K562 (cell line): Measurements from ENCODE around the gene SPOCD1. TPM values are rescaled to one million over a fixed set of nuclear protein-coding genes. Genes with fewer than 3 reads are reported as not detected.

Experiments
- ATAC-seq: fragments of 200-7000 bp; cut with Tn5 transposase; 3 replicates; pipeline ENCODE4 v1.9.1; 2020; ENCODE audit warnings: moderate library complexity
- BruUV-seq: library from RNA; stranded (reverse); fragments of 400-500 nt; replicated peaks from 2 replicates; lab custom pipeline; 2021; lab: Mats Ljungman, UMichigan
- CTCF ChIA-PET: fragments of 300-600 bp; formaldehyde crosslinking; extraction: SDS; loops from one replicate; lab custom pipeline; 2021; ENCODE audit warnings: low intra/inter-chr PET ratio; lab: Yijun Ruan, JAX
- POLR2A ChIA-PET: fragments of 300-600, 350-650 bp; sonication (Branson Sonifier 250); formaldehyde crosslinking; extraction: SDS; loops from one replicate; lab custom pipeline; 2021; ENCODE audit warnings: antibody characterized with exemption, inconsistent platforms; lab: Yijun Ruan, JAX
- DNase-seq, 4 experiments: peaks; one replicate each; pipeline versions ENCODE4 v3.0.0 to v3.0.0-alpha.2; 2011 to 2018; ENCODE audit warnings: low spot score in 3 of 4, mixed read lengths in 3 of 4; ENCODE audit errors: extremely low read depth in 1 of 4
- FAIRE-seq: peaks from 2 replicates; lab custom pipeline; 2011; peaks lifted over from hg19 to GRCh38; lab: Jason Lieb, UNC
- H2AFZ ChIP-seq: 2 replicates; pipeline ENCODE4 v1.6.0; 2011; ENCODE audit warnings: low read depth, low read length, control low read depth, inconsistent platforms
- H3K27ac ChIP-seq: fragments of 200-600 bp; 3 replicates; pipeline ENCODE4 v1.8.0; 2011; ENCODE audit warnings: low read depth, mild to moderate bottlenecking, control low read depth, inconsistent platforms, low read length, moderate library complexity, mixed read lengths; ENCODE audit errors: extremely low read depth
- H3K27me3 ChIP-seq, 2 experiments: fragments of 300-600 bp in 1 of 2; 2 replicates in 1 of 2; 3 replicates in 1 of 2; pipeline versions ENCODE4 v1.6.0 to v1.8.0; 2011; ENCODE audit warnings: inconsistent platforms in 2 of 2, low read length in 2 of 2, mild to moderate bottlenecking in 1 of 2, mixed read lengths in 1 of 2, moderate library complexity in 1 of 2; ENCODE audit not compliant: control insufficient read depth in 2 of 2, insufficient read depth in 2 of 2
- H3K36me3 ChIP-seq: fragments of 300-600 bp; 3 replicates; pipeline ENCODE4 v1.8.0; 2011; ENCODE audit warnings: mild to moderate bottlenecking, low read length, inconsistent platforms; ENCODE audit not compliant: control insufficient read depth, insufficient read depth
- H3K4me1 ChIP-seq, 2 experiments: fragments of 200-600 bp in 1 of 2; replicated peaks in 1 of 2; 2 replicates in 1 of 2; 3 replicates in 1 of 2; pipeline versions ENCODE4 v1.5.1 to v1.8.0; 2011; ENCODE audit warnings: inconsistent platforms in 2 of 2, low read length in 2 of 2, mild to moderate bottlenecking in 1 of 2, mixed read lengths in 1 of 2, moderate library complexity in 1 of 2; ENCODE audit not compliant: control insufficient read depth in 2 of 2, insufficient read depth in 2 of 2
- H3K4me2 ChIP-seq: 2 replicates; pipeline ENCODE4 v1.6.1; 2011; ENCODE audit warnings: low read length, control low read depth, inconsistent platforms, mixed read lengths; ENCODE audit not compliant: insufficient read depth
- H3K4me3 ChIP-seq: fragments of 200-600 bp; sonication (generic), shearing (Covaris generic); 2 replicates; pipeline ENCODE4 v1.5.1; 2016; ENCODE audit warnings: control low read depth, inconsistent platforms
- H3K79me2 ChIP-seq: fragments of 200-600 bp; 3 replicates; pipeline ENCODE4 v1.8.0; 2011; ENCODE audit warnings: low read length, inconsistent platforms; ENCODE audit not compliant: control insufficient read depth, insufficient read depth
- H3K9ac ChIP-seq, 2 experiments: 2 replicates each; pipeline versions ENCODE4 v1.6.0 to v1.6.1; 2011; ENCODE audit warnings: low read depth in 2 of 2, low read length in 2 of 2, control low read depth in 1 of 2, inconsistent platforms in 1 of 2, mild to moderate bottlenecking in 1 of 2, mixed read lengths in 1 of 2; ENCODE audit not compliant: insufficient read depth in 1 of 2
- H3K9me1 ChIP-seq: one replicate; pipeline ENCODE4 v1.6.0; 2011; ENCODE audit warnings: inconsistent platforms, mild to moderate bottlenecking, low read length, moderate library complexity; ENCODE audit not compliant: control insufficient read depth, insufficient read depth
- H3K9me3 ChIP-seq: replicated peaks from 2 replicates; pipeline ENCODE4 v1.5.1; 2011; ENCODE audit warnings: low read depth, low read length, inconsistent platforms; ENCODE audit not compliant: control insufficient read depth, insufficient read depth
- H4K20me1 ChIP-seq: replicated peaks from 2 replicates; pipeline ENCODE4 v1.6.1; 2011; ENCODE audit warnings: low read length, inconsistent platforms, mixed read lengths; ENCODE audit not compliant: control insufficient read depth, insufficient read depth
- ATF1 ChIP-seq, 2 experiments: fragments of 450-650 bp in 1 of 2; IDR thresholded peaks; 2 replicates each; pipeline ENCODE4 v1.6.1; 2016; ENCODE audit warnings: missing compliant biosample characterization in 1 of 2, missing genetic modification characterization in 1 of 2
- E2F8 ChIP-seq: fragments of 450-650 bp; IDR thresholded peaks from 2 replicates; pipeline ENCODE4 v1.7.1; 2018; ENCODE audit warnings: mild to moderate bottlenecking, low read depth; ENCODE audit not compliant: partially characterized antibody
- FOXJ3 ChIP-seq: sonication (generic); formaldehyde crosslinking; IDR thresholded peaks from 2 replicates; pipeline ENCODE4 v1.4.0; 2020; ENCODE audit warnings: mild to moderate bottlenecking, missing genetic modification reagents
- GATAD2A ChIP-seq: fragments of 450-650 bp; IDR thresholded peaks from 2 replicates; pipeline ENCODE4 v1.6.1; 2017
- JUND ChIP-seq, 2 experiments: IDR thresholded peaks; 2 replicates in 1 of 2; 3 replicates in 1 of 2; pipeline ENCODE4 v1.6.1; 2011; ENCODE audit warnings: borderline replicate concordance in 2 of 2, low read depth in 2 of 2, low read length in 2 of 2, improper control_type of control experiment in 1 of 2, missing biosample characterization in 1 of 2, missing genetic modification characterization in 1 of 2, missing genetic modification reagents in 1 of 2
- NR2F6 ChIP-seq: fragments of 450-650 bp; formaldehyde crosslinking; IDR thresholded peaks from 2 replicates; pipeline ENCODE4 v1.4.0; 2020; ENCODE audit warnings: mild to moderate bottlenecking
- POLR2AphosphoS2 ChIP-seq: IDR thresholded peaks from 2 replicates; pipeline ENCODE4 v1.6.1; 2012; ENCODE audit warnings: low read length, improper control_type of control experiment
- RBM39 ChIP-seq: fragments of 200-400 bp; formaldehyde crosslinking; optimal IDR thresholded peaks from 2 replicates; pipeline ENCODE3; 2018; ENCODE audit warnings: low read depth, low read length
- TARDBP ChIP-seq: fragments of 450-650 bp; IDR thresholded peaks from 2 replicates; pipeline ENCODE4 v1.6.1; 2016
- TCF7 ChIP-seq: sonication (generic); IDR thresholded peaks from 2 replicates; pipeline ENCODE4 v1.6.1; 2016; ENCODE audit warnings: antibody characterized with exemption, borderline replicate concordance
- U2AF1 ChIP-seq: fragments of 200-400 bp; formaldehyde crosslinking; optimal IDR thresholded peaks from 2 replicates; pipeline ENCODE3; 2017; ENCODE audit warnings: mild to moderate bottlenecking, low read depth, low read length, moderate library complexity
- ZBTB8A ChIP-seq: fragments of 450-650 bp; IDR thresholded peaks from 2 replicates; pipeline ENCODE4 v1.6.1; 2018; ENCODE audit warnings: mild to moderate bottlenecking, moderate library complexity; ENCODE audit not compliant: partially characterized antibody
- ZKSCAN1 ChIP-seq: fragments of 150-350 bp; IDR thresholded peaks from 2 replicates; pipeline ENCODE4 v1.6.1; 2016; ENCODE audit warnings: low read depth, low read length
- ZNF12 ChIP-seq: sonication (generic); formaldehyde crosslinking; IDR thresholded peaks from 2 replicates; pipeline ENCODE4 v1.4.0; 2020; ENCODE audit warnings: mild to moderate bottlenecking, missing genetic modification reagents
- ZNF121 ChIP-seq: sonication (generic); formaldehyde crosslinking; conservative IDR thresholded peaks from 2 replicates; pipeline ENCODE4 v1.8.0; 2022; ENCODE audit warnings: missing genetic modification reagents
- ZNF277 ChIP-seq: fragments of 250-450 bp; sonication (Bioruptor Pico); IDR thresholded peaks from 2 replicates; pipeline ENCODE4 v1.8.0; 2022; ENCODE audit warnings: inconsistent platforms, mild to moderate bottlenecking, moderate library complexity, borderline replicate concordance
- WGBS: fragments of 100-300 bp; shearing (Covaris generic); methylation state at CpG from one replicate; pipeline ENCODE4 v1.1.6; 2016; ENCODE audit warnings: low coverage, mixed read lengths; ENCODE audit not compliant: insufficient coverage; ENCODE audit errors: missing lambda C conversion rate; 5-methylcytosine and 5-hydroxymethylcytosine counted together
- in situ Hi-C: fragments of 300-500 bp; cut with MboI; formaldehyde crosslinking; loops from 4 replicates; pipeline ENCODE4 v1.15.0; 2018; ENCODE audit warnings: inconsistent platforms, mixed read lengths
- intact Hi-C: fragments of 100-400 bp; cut with micrococcal nuclease; formaldehyde crosslinking; loops from 2 replicates; pipeline ENCODE4 v1.14.2; 2022
- polyA plus RNA-seq, 8 experiments: library from polyadenylated mRNA; depleted of rRNA in 4 of 8; stranded (reverse) in 5 of 8; unstranded in 3 of 8; fragments of >200 nt; fragmentation: Nextera tagmentation in 2 of 8; fragmentation: Illumina TruSeq in 1 of 8; extraction: Ambion mirVana in 2 of 8; extraction: Trizol in 1 of 8; gene quantifications; 2 replicates each; pipeline versions ENCODE4 v1.2.1 to v1.2.3, GENCODE V29; 2011 to 2014; ENCODE audit warnings: inconsistent platforms in 1 of 8, missing spikeins in 1 of 8
- total RNA-seq, 7 experiments: library from RNA; depleted of rRNA in 6 of 7; stranded (reverse); fragments of >200 nt in 6 of 7; fragmentation: Illumina TruSeq in 2 of 7; extraction: Trizol in 2 of 7; gene quantifications; 2 replicates each; pipeline versions ENCODE4 v1.2.1 to v1.2.3, GENCODE V29; 2011 to 2021; ENCODE audit warnings: low replicate concordance in 1 of 7

Gene SPOCD1
- total and polyA plus RNA-seq, 9 of the 15 experiments (the other 6 are each of a cell fraction or from before 2014, with no cell fraction given) = 0.03 to 0.71 (median 0.26) TPM; not detected in 1

- no peak for TF ChIP-seq JUND (IDR thresholded peaks at IDR 0.05; ENCODE audit: borderline replicate concordance, low read depth, low read length)
- no peak for TF ChIP-seq JUND (tag; IDR thresholded peaks at IDR 0.05; ENCODE audit: borderline replicate concordance, low read depth, low read length)
- no peak for TF ChIP-seq GATAD2A
- TF ChIP-seq TARDBP = no peak
- peak; percentile 37; the same call in 1 of the 2 replicates for TF ChIP-seq ZKSCAN1
These were observed 67.5 kb downstream of the SPOCD1 start (continued) for GRCh38 chr1:31748365-31748764.

GRCh38 chr1:31747304-31747703 is 68.5 kb downstream of the SPOCD1 start:
- no peaks in the 10 kb centered on the region for H3K9me3 ChIP-seq
- FAIRE-seq (no peak), ATAC-seq (no peak), DNase-seq (no peak)
- no peak overlapping the region for H2AFZ ChIP-seq
- no peak overlapping the region for H3K27ac ChIP-seq
- no peaks in the 10 kb centered on the region for H3K9me1 ChIP-seq
- no peak overlapping the region for H3K4me3 ChIP-seq
- no peaks in the 10 kb centered on the region for H3K36me3 ChIP-seq
- H3K4me2 ChIP-seq = no peak overlapping the region
- ChIA-PET POLR2A (interaction anchor here (1.4 kb wide), 1 partner anchor 9 kb away, joined by 7 read pairs; no protein-coding TSS in a partner anchor), CTCF (interaction anchor here (1.5 kb wide), 1 partner anchor 84 kb away, joined by 4 read pairs; no protein-coding TSS in a partner anchor)
- peaks cover 5 to 43% of the 10 kb centered on the region in 2 experiments; a peak in 4 of 5 replicates for H3K4me1 ChIP-seq
- H3K79me2 ChIP-seq = no peaks in the 10 kb centered on the region
- BruUV-seq = no TSS peak
- no peak overlapping the region for H3K9ac ChIP-seq
- H4K20me1 ChIP-seq = peaks cover 29% of the 10 kb centered on the region
- H3K27me3 ChIP-seq = peaks cover 4 to 24% of the 10 kb centered on the region in 2 experiments
- intact Hi-C loops = loop anchor here (5.0 kb wide), 1 partner anchor 35 kb away; no protein-coding TSS in a partner anchor
- in situ Hi-C loops = loop anchor here (5.0 kb wide), 1 partner anchor 80 kb away; no protein-coding TSS in a partner anchor
- 0% methylated on average over 1 of the region's 1 CpG for WGBS
- TF ChIP-seq ZNF277 (CRISPR knock-in tag) (no peak), U2AF1 (no peak), ZNF12 (CRISPR knock-in tag) (no peak), TCF7 (no peak), POLR2AphosphoS2 (no peak), RBM39 (no peak), ZNF121 (no peak), FOXJ3 (CRISPR knock-in tag) (no peak), ZBTB8A (no peak), NR2F6 (no peak), ATF1 (CRISPR knock-in tag; IDR thresholded peaks at IDR 0.05) (no peak), ATF1 (tag; IDR thresholded peaks at IDR 0.05) (no peak), E2F8 (no peak)
